Subcutaneous adipose tissue (tissue), 4 donors: ENCODE data around the gene PARVB. TPM values are rescaled to one million over a fixed set of nuclear protein-coding genes. Genes with fewer than 3 reads are reported as not detected.

ENCODE experiments used
- CTCF ChIP-seq: fragments of 450-650 bp; IDR thresholded peaks from one replicate; pipeline ENCODE4 v1.5.1; 2016; ENCODE audit warnings: low read depth, mild to moderate bottlenecking, control low read depth, antibody characterized with exemption, moderate library complexity
- total RNA-seq, 4 donors: library from RNA; depleted of rRNA; stranded (reverse); fragments of >200 nt; gene quantifications; one replicate each; pipeline ENCODE4 v1.1.0, GENCODE V29; 2016

Gene PARVB
- total RNA-seq, 4 donors from 2014 or later = 47.8 to 175 (median 52.8) TPM

- no peak for TF ChIP-seq CTCF
These were observed 176.9 kb downstream of the PARVB start for GRCh38 chr22:44200855-44201550.

GRCh38 chr22:44201665-44202064, 177.6 kb downstream of the PARVB start:
- TF ChIP-seq CTCF = no peak

- no peak for TF ChIP-seq CTCF
These were observed 178.2 kb downstream of the PARVB start for GRCh38 chr22:44202261-44202789.

GRCh38 chr22:44203203-44203602, 179.1 kb downstream of the PARVB start:
- no peak for TF ChIP-seq CTCF

GRCh38 chr22:44204739-44205515, 180.8 kb downstream of the PARVB start:
- TF ChIP-seq CTCF = no peak

GRCh38 chr22:44205516-44206329, 181.6 kb downstream of the PARVB start:
- TF ChIP-seq CTCF = no peak

GRCh38 chr22:44206330-44206645, 182.2 kb downstream of the PARVB start:
- TF ChIP-seq CTCF = no peak
